ENCODE data around the gene ADARB1.

The ADARB1 gene

DNA sequence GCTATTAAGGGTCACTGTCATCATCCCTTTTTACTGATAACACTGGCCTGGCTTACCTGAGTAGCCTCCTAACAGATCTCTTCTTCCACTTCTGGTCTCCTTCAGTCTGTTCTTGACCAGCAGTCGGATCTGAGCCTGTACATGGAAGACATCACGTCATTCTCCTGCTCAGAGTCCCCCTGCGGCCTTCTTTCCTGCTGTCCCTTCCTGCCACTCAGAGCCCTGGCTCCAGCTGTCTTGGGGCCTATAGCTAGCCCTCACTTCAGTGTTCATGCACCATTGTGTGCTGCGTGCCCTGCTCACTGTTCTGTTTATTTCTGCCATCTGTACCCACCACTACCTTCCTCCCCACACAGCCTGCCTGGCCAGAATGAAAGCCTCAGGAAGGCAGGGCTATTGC lies 8.4 kb downstream of the ADARB1 start:
- TF ChIP-seq CTCF (IDR thresholded peaks at IDR 0.05; ENCODE audit: insufficient read depth, low read length, poor library complexity, severe bottlenecking), result no peak
- H3K27me3 ChIP-seq (replicated peaks; ENCODE audit: control insufficient read depth, insufficient read depth, low read length), result no peaks in the 10 kb centered on the region
- no peak overlapping the region for H3K4me3 ChIP-seq (replicated peaks; ENCODE audit: low read depth, low read length)
- no peaks in the 10 kb centered on the region for H3K36me3 ChIP-seq (ENCODE audit: control insufficient read depth, insufficient read depth, low read length)
- DNase-seq (ENCODE audit: extremely low read depth, insufficient read length), result no peak

GRCh38 chr21:45084121-45084520 lies 9.7 kb downstream of the ADARB1 start:
- Histone ChIP-seq H3K4me3 (replicated peaks; ENCODE audit: low read depth, low read length) (no peak overlapping the region), H3K27me3 (replicated peaks; ENCODE audit: control insufficient read depth, insufficient read depth, low read length) (no peaks in the 10 kb centered on the region), H3K36me3 (ENCODE audit: control insufficient read depth, insufficient read depth, low read length) (no peaks in the 10 kb centered on the region)
- DNase-seq (ENCODE audit: extremely low read depth, insufficient read length), result no peak
- TF ChIP-seq CTCF (IDR thresholded peaks at IDR 0.05; ENCODE audit: insufficient read depth, low read length, poor library complexity, severe bottlenecking), result no peak

DNA sequence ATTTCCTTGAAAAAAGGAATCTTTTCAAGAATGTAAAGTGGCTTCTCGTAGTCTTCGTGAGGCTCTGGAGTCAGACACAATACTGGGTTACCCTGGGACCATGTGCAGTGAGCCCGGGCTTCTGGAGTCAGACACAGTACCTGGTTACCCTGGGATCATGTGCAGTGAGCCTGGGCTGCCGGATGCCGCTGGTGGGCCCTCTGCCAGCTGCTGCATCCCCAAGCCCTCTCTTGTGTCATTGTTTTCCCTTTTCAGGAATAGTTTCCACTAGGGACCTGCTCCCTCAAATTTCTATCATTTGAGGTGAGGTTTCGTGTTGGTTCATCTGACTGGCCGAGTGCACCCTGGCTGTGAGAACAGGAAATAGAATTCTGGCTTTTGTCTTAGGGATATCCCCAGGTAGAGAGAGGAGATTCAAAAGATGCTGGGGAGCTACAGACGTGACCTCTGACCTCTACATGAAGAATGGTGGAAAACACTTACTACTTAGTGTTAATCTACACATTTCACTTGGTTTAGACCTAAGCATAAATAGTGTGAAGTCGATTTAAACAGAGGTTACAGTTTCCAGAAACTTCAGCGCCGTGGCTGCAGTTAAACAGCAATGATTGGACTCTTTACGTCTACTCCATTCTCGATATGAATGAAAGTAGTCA lies 10.6 kb downstream of the ADARB1 start:
- H3K36me3 ChIP-seq (ENCODE audit: control insufficient read depth, insufficient read depth, low read length), result no peaks in the 10 kb centered on the region
- H3K4me3 ChIP-seq (replicated peaks; ENCODE audit: low read depth, low read length), result no peak overlapping the region
- no peak for DNase-seq (ENCODE audit: extremely low read depth, insufficient read length)
- no peaks in the 10 kb centered on the region for H3K27me3 ChIP-seq (replicated peaks; ENCODE audit: control insufficient read depth, insufficient read depth, low read length)
- TF ChIP-seq CTCF (IDR thresholded peaks at IDR 0.05; ENCODE audit: insufficient read depth, low read length, poor library complexity, severe bottlenecking), result no peak

GRCh38 chr21:45085700-45086099 lies 11.3 kb downstream of the ADARB1 start:
- Histone ChIP-seq H3K36me3 (ENCODE audit: control insufficient read depth, insufficient read depth, low read length) (no peaks in the 10 kb centered on the region), H3K27me3 (replicated peaks; ENCODE audit: control insufficient read depth, insufficient read depth, low read length) (no peaks in the 10 kb centered on the region; the same call in 1 of the 2 replicates), H3K4me3 (replicated peaks; ENCODE audit: low read depth, low read length) (no peak overlapping the region)
- no peak for TF ChIP-seq CTCF (IDR thresholded peaks at IDR 0.05; ENCODE audit: insufficient read depth, low read length, poor library complexity, severe bottlenecking)
- no peak for DNase-seq (ENCODE audit: extremely low read depth, insufficient read length)

DNA sequence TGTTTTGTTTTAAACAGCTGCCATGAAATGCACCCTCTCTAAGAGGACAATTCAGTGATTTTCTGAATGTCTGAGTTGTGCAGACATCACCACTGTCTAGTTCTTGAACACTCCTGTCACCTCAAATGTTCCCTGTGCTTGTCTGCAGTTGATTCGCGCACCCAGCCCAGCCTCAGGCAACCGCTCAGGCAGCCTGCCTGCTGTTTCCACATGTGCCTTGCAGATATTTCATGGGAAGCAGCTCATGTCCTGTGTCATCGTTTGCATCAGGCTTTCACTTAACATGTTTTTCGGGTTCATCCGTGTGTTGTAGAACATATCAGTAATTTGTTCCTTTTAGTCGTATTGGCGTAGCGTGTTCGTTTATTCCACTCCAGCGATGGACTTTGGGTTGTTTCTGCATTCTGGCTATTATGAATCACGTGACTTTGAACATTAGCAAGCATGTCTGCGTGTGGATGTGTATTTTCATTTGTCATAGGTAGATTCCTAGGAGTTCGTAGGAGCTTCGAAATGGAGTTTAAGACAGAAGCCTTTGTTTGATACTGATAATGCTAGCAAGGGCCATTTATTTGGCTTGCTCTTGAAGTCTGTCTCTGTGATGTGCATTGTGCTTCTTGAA lies 12.1 kb downstream of the ADARB1 start:
- TF ChIP-seq CTCF (IDR thresholded peaks at IDR 0.05; ENCODE audit: insufficient read depth, low read length, poor library complexity, severe bottlenecking), result no peak
- H3K27me3 ChIP-seq (replicated peaks; ENCODE audit: control insufficient read depth, insufficient read depth, low read length), result no peaks in the 10 kb centered on the region; the same call in 1 of the 2 replicates
- no peak for DNase-seq (ENCODE audit: extremely low read depth, insufficient read length)

More for the DNA sequence above, 12.1 kb downstream of the ADARB1 start:
- Histone ChIP-seq H3K36me3 (ENCODE audit: control insufficient read depth, insufficient read depth, low read length) (no peaks in the 10 kb centered on the region), H3K4me3 (replicated peaks; ENCODE audit: low read depth, low read length) (no peak overlapping the region)
